Endothelial cell of umbilical vein (primary cell): ENCODE data around the gene CEACAM20. TPM values are rescaled to one million over a fixed set of nuclear protein-coding genes. Genes with fewer than 3 reads are reported as not detected.
A peak's percentile ranks its signal among the peaks of the same experiment; 100 is the strongest.
"Not testable (repeated sequence)": the region's sequence is repeated elsewhere in the genome, so short reads cannot be mapped to it uniquely, and the experiment has no call there.

Experiments used
- BruUV-seq: library from RNA; stranded (reverse); fragments of 400-500 nt; replicated peaks from 2 replicates; lab custom pipeline; 2021; lab: Mats Ljungman, UMichigan
- CTCF ChIA-PET: fragments of 300-600, 350-600 bp; sonication (Branson Sonifier 250); formaldehyde crosslinking; loops from one replicate; lab custom pipeline; 2021; ENCODE audit warnings: antibody characterized with exemption, inconsistent platforms; lab: Charles Lee
- POLR2A ChIA-PET: fragments of 300-600, 350-600 bp; sonication (Branson Sonifier 250); formaldehyde crosslinking; loops from one replicate; lab custom pipeline; 2021; ENCODE audit warnings: antibody characterized with exemption, inconsistent platforms; lab: Charles Lee
- DNase-seq: peaks from one replicate; pipeline ENCODE4 v3.0.0-alpha.2; 2011; ENCODE audit warnings: low read depth, low spot score
- FAIRE-seq: peaks from 2 replicates; lab custom pipeline; 2011; peaks lifted over from hg19 to GRCh38; lab: Jason Lieb, UNC
- H2AFZ ChIP-seq: 2 replicates; pipeline ENCODE4 v1.6.0; 2012; ENCODE audit warnings: low read depth, low read length, control low read depth, inconsistent platforms
- H3K27ac ChIP-seq: 2 replicates; pipeline ENCODE4 v1.5.1; 2011; ENCODE audit warnings: low read depth, mild to moderate bottlenecking, control low read depth, low read length, moderate library complexity; ENCODE audit not compliant: insufficient read depth
- H3K27me3 ChIP-seq, 2 experiments: 2 replicates each; pipeline versions ENCODE4 v1.6.0 to v1.6.1; 2011; ENCODE audit warnings: low read length in 2 of 2, mixed read lengths in 1 of 2; ENCODE audit not compliant: control insufficient read depth in 2 of 2, insufficient read depth in 2 of 2
- H3K36me3 ChIP-seq, 2 experiments: 2 replicates in 1 of 2; 3 replicates in 1 of 2; pipeline ENCODE4 v1.5.1; 2011; ENCODE audit warnings: low read length in 2 of 2, mild to moderate bottlenecking in 1 of 2, moderate library complexity in 1 of 2; ENCODE audit not compliant: control insufficient read depth in 2 of 2, insufficient read depth in 2 of 2; ENCODE audit errors: extremely low read depth in 1 of 2
- H3K4me1 ChIP-seq: 3 replicates; pipeline ENCODE4 v1.5.1; 2011; ENCODE audit warnings: mild to moderate bottlenecking, low read length; ENCODE audit not compliant: control insufficient read depth, insufficient read depth; ENCODE audit errors: extremely low read depth
- H3K4me2 ChIP-seq: 2 replicates; pipeline ENCODE4 v1.6.1; 2011; ENCODE audit warnings: low read length, control low read depth, mixed read lengths; ENCODE audit not compliant: insufficient read depth
- H3K4me3 ChIP-seq, 3 experiments: fragments of 200-600 bp in 1 of 3; sonication (generic), shearing (Covaris generic) in 1 of 3; replicated peaks in 1 of 3; 2 replicates each; pipeline ENCODE4 v1.5.1; 2011 to 2016; ENCODE audit warnings: control low read depth in 3 of 3, low read length in 3 of 3, mild to moderate bottlenecking in 2 of 3, inconsistent platforms in 1 of 3, low read depth in 1 of 3, moderate library complexity in 1 of 3; ENCODE audit not compliant: insufficient read depth in 1 of 3
- H3K79me2 ChIP-seq: 2 replicates; pipeline ENCODE4 v1.6.0; 2012; ENCODE audit warnings: low read length, inconsistent platforms; ENCODE audit not compliant: control insufficient read depth, insufficient read depth
- H3K9ac ChIP-seq: replicated peaks from 2 replicates; pipeline ENCODE3; 2011; ENCODE audit warnings: low read length, control low read depth; ENCODE audit not compliant: insufficient read depth; ENCODE audit errors: extremely low read depth
- H3K9me1 ChIP-seq: replicated peaks from 3 replicates; pipeline ENCODE4 v1.6.0; 2011; ENCODE audit warnings: mild to moderate bottlenecking, low read length; ENCODE audit not compliant: control insufficient read depth, insufficient read depth; ENCODE audit errors: extremely low read depth
- H3K9me3 ChIP-seq: replicated peaks from 2 replicates; pipeline ENCODE4 v1.5.1; 2012; ENCODE audit warnings: low read length, inconsistent platforms; ENCODE audit not compliant: control insufficient read depth, insufficient read depth
- H4K20me1 ChIP-seq: replicated peaks from 2 replicates; pipeline ENCODE3; 2011; ENCODE audit warnings: mild to moderate bottlenecking, low read length; ENCODE audit not compliant: control insufficient read depth, insufficient read depth; ENCODE audit errors: extremely low read depth
- GATA2 ChIP-seq: IDR thresholded peaks from 2 replicates; pipeline ENCODE4 v1.7.0; 2011; ENCODE audit warnings: low read depth, mild to moderate bottlenecking, moderate library complexity, mixed read lengths, low read length; ENCODE audit not compliant: insufficient read length, insufficient read depth
- POLR2A ChIP-seq: IDR thresholded peaks from 2 replicates; pipeline ENCODE4 v1.6.1; 2012; ENCODE audit warnings: low read depth, mild to moderate bottlenecking, control low read depth, low read length
- POLR2AphosphoS5 ChIP-seq: IDR thresholded peaks from 2 replicates; pipeline ENCODE4 v1.6.1; 2012; ENCODE audit warnings: low read depth, mild to moderate bottlenecking, control low read depth, low read length, moderate library complexity; ENCODE audit not compliant: insufficient read depth
- dilution Hi-C: fragments of 300-500 bp; cut with MboI; formaldehyde crosslinking; loops from one replicate; pipeline ENCODE4 v1.15.0; 2019; ENCODE audit warnings: low sequenced_read_pairs; ENCODE audit not compliant: extremely low pct_ligation_motif_present
- intact Hi-C: fragments of 100-400 bp; cut with micrococcal nuclease; formaldehyde crosslinking; loops from one replicate; pipeline ENCODE4 v1.10.0; 2022
- polyA plus RNA-seq, 4 experiments: library from polyadenylated mRNA; depleted of rRNA in 3 of 4; stranded (reverse) in 3 of 4; unstranded in 1 of 4; fragments of >200 nt; gene quantifications; 2 replicates each; pipeline versions ENCODE4 v1.2.1 to v1.2.3, GENCODE V29; 2011 to 2012; ENCODE audit warnings: missing spikeins in 1 of 4
- total RNA-seq: library from RNA; stranded (reverse); gene quantifications from 2 replicates; pipeline ENCODE4 v1.2.3, GENCODE V29; 2021

CEACAM20 gene
- total and polyA plus RNA-seq, 2 donors (not counting 3 experiments of a cell fraction or from before 2014, with no cell fraction given), result 0.06 TPM; not detected in 1

- ChIA-PET CTCF (no interaction called here), POLR2A (no interaction called here)
- intact Hi-C loops (no loop called here), dilution Hi-C loops (no loop called here)
- Histone ChIP-seq H2AFZ (no peak overlapping the region), H3K9me3 (peaks cover 57% of the 10 kb centered on the region), H3K9ac (no peak overlapping the region), H3K4me1 (no peaks in the 10 kb centered on the region), H3K27me3 (no peaks in the 10 kb centered on the region), H4K20me1 (no peaks in the 10 kb centered on the region), H3K27ac (no peak overlapping the region), H3K9me1 (no peaks in the 10 kb centered on the region), H3K36me3 (peaks cover 20 to 35% of the 10 kb centered on the region in 2 experiments), H3K79me2 (no peaks in the 10 kb centered on the region), H3K4me3 (no peak overlapping the region), H3K4me2 (no peak overlapping the region)
- BruUV-seq, result no TSS peak
- TF ChIP-seq GATA2 (no peak), POLR2A (no peak), POLR2AphosphoS5 (no peak)
- DNase-seq, result peak; percentile 8
- FAIRE-seq, result peak; percentile 58
These were observed 52.7 kb downstream of the CEACAM20 start for GRCh38 chr19:44476559-44477408.

GRCh38 chr19:44468730-44469129 is 60.7 kb downstream of the CEACAM20 start:
- H3K4me3 ChIP-seq, H3K79me2 ChIP-seq, BruUV-seq, H3K4me1 ChIP-seq, H4K20me1 ChIP-seq, POLR2A ChIA-PET, H3K36me3 ChIP-seq, H3K4me2 ChIP-seq, H3K9me3 ChIP-seq, DNase-seq, FAIRE-seq, intact Hi-C loops, H3K27me3 ChIP-seq, H3K9me1 ChIP-seq, CTCF ChIA-PET, H2AFZ ChIP-seq, dilution Hi-C loops, H3K9ac ChIP-seq, H3K27ac ChIP-seq: not testable (repeated sequence)

GRCh38 chr19:44462600-44463286 is 66.7 kb downstream of the CEACAM20 start:
- H3K4me2 ChIP-seq, intact Hi-C loops, H3K79me2 ChIP-seq, H3K36me3 ChIP-seq, dilution Hi-C loops, H3K27ac ChIP-seq, H3K9ac ChIP-seq, H2AFZ ChIP-seq, POLR2A ChIA-PET, H3K9me3 ChIP-seq, H3K27me3 ChIP-seq, BruUV-seq, CTCF ChIA-PET, FAIRE-seq, H3K4me3 ChIP-seq, DNase-seq, H4K20me1 ChIP-seq, H3K4me1 ChIP-seq, H3K9me1 ChIP-seq: not testable (repeated sequence)
